SH-SY5Y (cell line): Measurements from ENCODE around the gene NXT1.

ENCODE experiments used
- GATA2 ChIP-seq: IDR thresholded peaks from 2 replicates; pipeline ENCODE4 v1.6.1; 2011; ENCODE audit warnings: mild to moderate bottlenecking, low read depth, low read length
- GATA3 ChIP-seq: IDR thresholded peaks from 2 replicates; pipeline ENCODE4 v1.6.1; 2011; ENCODE audit warnings: low read depth, mild to moderate bottlenecking, low read length, moderate library complexity

GRCh38 chr20:23374441-23374840 lies 23.9 kb downstream of the NXT1 start:
- TF ChIP-seq GATA2 (no peak), GATA3 (no peak)
